Neural progenitor cell (in vitro differentiated cells): ENCODE data around the gene CALHM3. TPM values are rescaled to one million over a fixed set of nuclear protein-coding genes. Genes with fewer than 3 reads are reported as not detected.
"Not testable (repeated sequence)": the region's sequence is repeated elsewhere in the genome, so short reads cannot be mapped to it uniquely, and the experiment has no call there.

Source experiments
- DNase-seq: peaks from one replicate; pipeline ENCODE4 v3.0.0-alpha.2; 2016; ENCODE audit warnings: low spot score
- H2AFZ ChIP-seq: fragments of 200-600 bp; sonication (generic); replicated peaks from 2 replicates; pipeline ENCODE4 v1.6.1; 2016; ENCODE audit warnings: antibody characterized with exemption
- H3F3A ChIP-seq: fragments of 200-600 bp; sonication (generic); 2 replicates; pipeline ENCODE4 v1.6.1; 2016; ENCODE audit warnings: antibody characterized with exemption, low read depth
- H3K27ac ChIP-seq: fragments of 200-600 bp; sonication (generic); 2 replicates; pipeline ENCODE4 v1.5.1; 2016; ENCODE audit warnings: mild to moderate bottlenecking
- H3K27me3 ChIP-seq: fragments of 200-600 bp; sonication (generic); 2 replicates; pipeline ENCODE4 v1.6.1; 2016; ENCODE audit warnings: mild to moderate bottlenecking, moderate library complexity
- H3K36me3 ChIP-seq: fragments of 200-600 bp; sonication (generic); 2 replicates; pipeline ENCODE4 v1.5.1; 2016
- H3K4me1 ChIP-seq: fragments of 200-600 bp; sonication (generic); 2 replicates; pipeline ENCODE4 v1.6.1; 2016; ENCODE audit warnings: mixed run types
- H3K4me2 ChIP-seq: fragments of 200-600 bp; sonication (generic); 2 replicates; pipeline ENCODE4 v1.6.1; 2016
- H3K4me3 ChIP-seq: fragments of 200-600 bp; sonication (generic); 2 replicates; pipeline ENCODE4 v1.5.1; 2016
- H3K79me2 ChIP-seq: fragments of 200-600 bp; sonication (generic); 2 replicates; pipeline ENCODE4 v1.6.1; 2016; ENCODE audit warnings: low read depth
- H3K9ac ChIP-seq: fragments of 200-600 bp; sonication (generic); 2 replicates; pipeline ENCODE4 v1.6.1; 2016
- H3K9me3 ChIP-seq: fragments of 200-600 bp; sonication (generic); 2 replicates; pipeline ENCODE4 v1.5.1; 2016; ENCODE audit warnings: low read depth
- H4K20me1 ChIP-seq: fragments of 200-600 bp; sonication (generic); 2 replicates; pipeline ENCODE4 v1.6.1; 2016; ENCODE audit warnings: low read depth
- H3K27ac Mint-ChIP-seq: 3 replicates; pipeline ENCODE4 v1.8.0; 2021; ENCODE audit warnings: mixed read lengths
- H3K27me3 Mint-ChIP-seq: 2 replicates; pipeline ENCODE4 v1.8.0; 2022; ENCODE audit warnings: low read depth, mild to moderate bottlenecking, inconsistent platforms, moderate library complexity, mixed read lengths; ENCODE audit not compliant: insufficient read depth
- H3K36me3 Mint-ChIP-seq: 3 replicates; pipeline ENCODE4 v1.8.0; 2021; ENCODE audit warnings: mixed read lengths
- H3K4me1 Mint-ChIP-seq: 3 replicates; pipeline ENCODE4 v1.8.0; 2021; ENCODE audit warnings: mixed read lengths
- H3K4me3 Mint-ChIP-seq: 3 replicates; pipeline ENCODE4 v1.8.0; 2021; ENCODE audit warnings: mild to moderate bottlenecking, moderate library complexity, mixed read lengths
- H3K9me3 Mint-ChIP-seq: 3 replicates; pipeline ENCODE4 v1.8.0; 2020; ENCODE audit warnings: mixed read lengths
- CTCF ChIP-seq: fragments of 200-600 bp; sonication (generic); IDR thresholded peaks from 2 replicates; pipeline ENCODE4 v1.5.1; 2017; ENCODE audit warnings: antibody characterized with exemption, mild to moderate bottlenecking
- EZH2 ChIP-seq: fragments of 200-600 bp; sonication (generic); IDR thresholded peaks from 2 replicates; pipeline ENCODE4 v1.6.1; 2017; ENCODE audit warnings: antibody characterized with exemption, mild to moderate bottlenecking, moderate library complexity
- EZH2phosphoT487 ChIP-seq: fragments of 200-600 bp; sonication (generic); IDR thresholded peaks from 2 replicates; pipeline ENCODE4 v1.6.1; 2017; ENCODE audit warnings: antibody characterized with exemption
- total RNA-seq: library from RNA; depleted of rRNA; stranded (reverse); fragments of >200 nt; gene quantifications from 2 replicates; pipeline ENCODE4 v1.2.3, GENCODE V29; 2015; ENCODE audit warnings: low replicate concordance

CALHM3 gene
- total RNA-seq, 1 donor from 2014 or later = not detected

- no peak overlapping the region for H3K4me3 Mint-ChIP-seq
- H3K36me3 Mint-ChIP-seq = no peaks in the 10 kb centered on the region
- H3K9me3 Mint-ChIP-seq = peaks cover under 1% of the 10 kb centered on the region
- no peak overlapping the region for H3K9ac ChIP-seq
- no peaks in the 10 kb centered on the region for H3K9me3 ChIP-seq
- peaks cover 13% of the 10 kb centered on the region for H3K4me1 Mint-ChIP-seq
- no peaks in the 10 kb centered on the region for H3K36me3 ChIP-seq
- no peaks in the 10 kb centered on the region for H4K20me1 ChIP-seq
- no peaks in the 10 kb centered on the region for H3F3A ChIP-seq
- no peak overlapping the region for H3K4me3 ChIP-seq
- DNase-seq = no peak
- no peak overlapping the region for H3K27ac ChIP-seq
- H2AFZ ChIP-seq = no peak overlapping the region
- H3K4me1 ChIP-seq = no peaks in the 10 kb centered on the region
- H3K79me2 ChIP-seq = no peaks in the 10 kb centered on the region
- no peak for TF ChIP-seq EZH2
- TF ChIP-seq EZH2phosphoT487 = no peak
- H3K27ac Mint-ChIP-seq = no peak overlapping the region
- no peak overlapping the region for H3K4me2 ChIP-seq
- H3K27me3 ChIP-seq = no peaks in the 10 kb centered on the region
- H3K27me3 Mint-ChIP-seq = peaks cover 7% of the 10 kb centered on the region
Observed at GRCh38 chr10:103507235-103508191, 28.5 kb upstream of the CALHM3 start.

- Histone ChIP-seq H3K36me3 (no peaks in the 10 kb centered on the region), H3K27me3 (no peaks in the 10 kb centered on the region), H2AFZ (no peak overlapping the region), H3K4me3 (no peak overlapping the region), H3K4me1 (no peaks in the 10 kb centered on the region), H4K20me1 (no peaks in the 10 kb centered on the region), H3K9ac (no peak overlapping the region), H3F3A (no peaks in the 10 kb centered on the region), H3K27ac (no peak overlapping the region), H3K9me3 (no peaks in the 10 kb centered on the region), H3K4me2 (no peak overlapping the region), H3K79me2 (no peaks in the 10 kb centered on the region)
- peaks cover 2% of the 10 kb centered on the region for H3K9me3 Mint-ChIP-seq
- no peak overlapping the region for H3K27ac Mint-ChIP-seq
- no peak for DNase-seq
- H3K4me3 Mint-ChIP-seq = no peak overlapping the region
- peaks cover 13% of the 10 kb centered on the region for H3K27me3 Mint-ChIP-seq
- no peaks in the 10 kb centered on the region for H3K36me3 Mint-ChIP-seq
- peaks cover 23% of the 10 kb centered on the region for H3K4me1 Mint-ChIP-seq
- TF ChIP-seq EZH2phosphoT487 = no peak
- no peak for TF ChIP-seq EZH2
- no peak for TF ChIP-seq CTCF
Observed at GRCh38 chr10:103506061-103506460, 27.0 kb upstream of the CALHM3 start.

GRCh38 chr10:103504181-103504783, 25.2 kb upstream of the CALHM3 start:
- Mint-ChIP-seq H3K27me3 (peaks cover 14% of the 10 kb centered on the region), H3K4me3 (no peak overlapping the region)

GRCh38 chr10:103503777-103504176, 24.7 kb upstream of the CALHM3 start:
- H3K27ac ChIP-seq, H3K36me3 ChIP-seq, H3K27ac Mint-ChIP-seq, H3F3A ChIP-seq, H3K9ac ChIP-seq, DNase-seq, H3K79me2 ChIP-seq, H3K27me3 ChIP-seq, H3K4me3 ChIP-seq, H3K9me3 ChIP-seq, H3K4me2 ChIP-seq, H3K4me3 Mint-ChIP-seq, H3K9me3 Mint-ChIP-seq, H4K20me1 ChIP-seq, H2AFZ ChIP-seq, H3K36me3 Mint-ChIP-seq: not testable (repeated sequence)
- peaks cover 11% of the 10 kb centered on the region for H3K4me1 ChIP-seq
- H3K27me3 Mint-ChIP-seq = peaks cover 14% of the 10 kb centered on the region
- H3K4me1 Mint-ChIP-seq = peaks cover 39% of the 10 kb centered on the region

More at GRCh38 chr10:103504181-103504783, 25.2 kb upstream of the CALHM3 start:
- H3K9me3 Mint-ChIP-seq = peaks cover 2% of the 10 kb centered on the region
- Histone ChIP-seq H2AFZ (no peak overlapping the region), H3K9me3 (no peaks in the 10 kb centered on the region), H3F3A (no peaks in the 10 kb centered on the region), H3K4me3 (no peak overlapping the region), H3K27ac (no peak overlapping the region), H3K36me3 (no peaks in the 10 kb centered on the region), H3K79me2 (no peaks in the 10 kb centered on the region), H3K4me2 (no peak overlapping the region), H4K20me1 (no peaks in the 10 kb centered on the region), H3K27me3 (no peaks in the 10 kb centered on the region), H3K4me1 (peaks cover 11% of the 10 kb centered on the region), H3K9ac (no peak overlapping the region)
- no peaks in the 10 kb centered on the region for H3K36me3 Mint-ChIP-seq
- peaks cover 39% of the 10 kb centered on the region for H3K4me1 Mint-ChIP-seq
- DNase-seq = no peak
- TF ChIP-seq CTCF (no peak), EZH2 (no peak), EZH2phosphoT487 (no peak)
- no peak overlapping the region for H3K27ac Mint-ChIP-seq
